Stimulated activated naive CD4-positive, alpha-beta T cell treated with Interleukin-2 at 50 U/mL for 16 hours (primary cell): Measurements from ENCODE around the gene ZNF304.
"Not testable (repeated sequence)": the region's sequence is repeated elsewhere in the genome, so short reads cannot be mapped to it uniquely, and the experiment has no call there.

Source experiments
- DNase-seq: peaks from one replicate; lab custom pipeline; 2025; lab: John Stamatoyannopoulos, UW

ZNF304 gene

GRCh38 chr19:57362419-57362818 is 11.3 kb downstream of the ZNF304 start:
- no peak for DNase-seq

GRCh38 chr19:57362997-57363687 is 12.1 kb downstream of the ZNF304 start, which contains the start of the genes TRAPPC2B and ZNF547:
TSS of gene TRAPPC2B (plus strand) at chr19:57363551. CDS start at chr19:57364834, 1,283 bp downstream.
TSS of gene ZNF547 (plus strand) at chr19:57363551. CDS start at chr19:57368556, 5,005 bp downstream.
- DNase-seq, result peak; percentile 97

- no peak for DNase-seq
These were observed 12.7 kb downstream of the ZNF304 start for GRCh38 chr19:57363688-57364181.

GRCh38 chr19:57366776-57367175 is 15.7 kb downstream of the ZNF304 start:
- DNase-seq, result no peak

GRCh38 chr19:57374179-57374578 is 23.1 kb downstream of the ZNF304 start:
- no peak for DNase-seq

GRCh38 chr19:57374647-57375046 is 23.6 kb downstream of the ZNF304 start:
- not testable (repeated sequence) for DNase-seq

GRCh38 chr19:57376151-57376550 is 25.1 kb downstream of the ZNF304 start:
- no peak for DNase-seq

GRCh38 chr19:57377498-57378146 is 26.6 kb downstream of the ZNF304 start:
- DNase-seq, result no peak

- no peak for DNase-seq
These were observed 29.9 kb downstream of the ZNF304 start for GRCh38 chr19:57380923-57381322.

- no peak for DNase-seq
These were observed 31.9 kb downstream of the ZNF304 start for GRCh38 chr19:57382806-57383488.

- no peak for DNase-seq
These were observed 38.2 kb downstream of the ZNF304 start for GRCh38 chr19:57389194-57389729.

GRCh38 chr19:57389730-57390598 is 38.9 kb downstream of the ZNF304 start, which contains the start of gene ZNF548:
TSS of gene ZNF548 (plus strand) at chr19:57389854. CDS start at chr19:57390100, 246 bp downstream.
- DNase-seq, result peak; percentile 96

- DNase-seq, result no peak
These were observed 44.6 kb downstream of the ZNF304 start for GRCh38 chr19:57395710-57396109.

- DNase-seq, result no peak
These were observed 47.8 kb downstream of the ZNF304 start for GRCh38 chr19:57398868-57399267.

GRCh38 chr19:57403737-57404563 is 52.9 kb downstream of the ZNF304 start:
- no peak for DNase-seq

GRCh38 chr19:57406516-57407123 is 55.5 kb downstream of the ZNF304 start:
- peak; percentile 63 for DNase-seq
